ENCODE measurements around the gene SUSD1.

SUSD1 gene

GRCh38 chr9:112063151-112063550, 111.9 kb downstream of the SUSD1 start:
- no peak for DNase-seq

GRCh38 chr9:112061152-112061740, 113.9 kb downstream of the SUSD1 start:
- DNase-seq, result peak; percentile 52

- DNase-seq, result no peak
Measured at GRCh38 chr9:112059966-112060320, 115.2 kb downstream of the SUSD1 start.

- no peak for DNase-seq
Measured at GRCh38 chr9:112059145-112059965, 115.7 kb downstream of the SUSD1 start.

- DNase-seq, result no peak
Measured at GRCh38 chr9:112056996-112057395, 118.1 kb downstream of the SUSD1 start.

- DNase-seq, result no peak
Measured at GRCh38 chr9:112054916-112055315, 120.2 kb downstream of the SUSD1 start.

- DNase-seq, result no peak
Measured at GRCh38 chr9:112051812-112052211, 123.3 kb downstream of the SUSD1 start.

GRCh38 chr9:112050544-112051475, 124.3 kb downstream of the SUSD1 start:
- no peak for DNase-seq

GRCh38 chr9:112049811-112050516, 125.1 kb downstream of the SUSD1 start:
- no peak for DNase-seq

- no peak for DNase-seq
Measured at GRCh38 chr9:112048924-112049691, 126.0 kb downstream of the SUSD1 start.

- no peak for DNase-seq
Measured at GRCh38 chr9:112047538-112048066, 127.5 kb downstream of the SUSD1 start.

- DNase-seq, result no peak
Measured at GRCh38 chr9:112046181-112046580, 128.9 kb downstream of the SUSD1 start.

GRCh38 chr9:112044881-112045280, 130.2 kb downstream of the SUSD1 start:
- DNase-seq, result no peak

- no peak for DNase-seq
Measured at GRCh38 chr9:112044186-112044585, 130.9 kb downstream of the SUSD1 start.

GRCh38 chr9:112043423-112043822, 131.7 kb downstream of the SUSD1 start:
- no peak for DNase-seq

- DNase-seq, result no peak
Measured at GRCh38 chr9:112042769-112043168, 132.3 kb downstream of the SUSD1 start.

GRCh38 chr9:112042244-112042638, 132.9 kb downstream of the SUSD1 start:
- no peak for DNase-seq

GRCh38 chr9:112041536-112042243, 133.4 kb downstream of the SUSD1 start:
- no peak for DNase-seq

- no peak for DNase-seq
Measured at GRCh38 chr9:112041199-112041535, 133.9 kb downstream of the SUSD1 start.

GRCh38 chr9:112038017-112038408, 137.1 kb downstream of the SUSD1 start:
- DNase-seq, result no peak

Data from CD4-positive, alpha-beta T cell treated with Interleukin-4 for 4 hours (primary cell).